ENCODE data around the gene MAP3K10. TPM values are rescaled to one million over a fixed set of nuclear protein-coding genes. Genes with fewer than 3 reads are reported as not detected.

MAP3K10 gene
- total RNA-seq, 2 experiments from 2014 or later = 20.8 to 21.7 TPM

- peak overlapping the region; percentile 59 for H3K27ac Mint-ChIP-seq
Observed at GRCh38 chr19:40234429-40235237, 43.4 kb downstream of the MAP3K10 start.

GRCh38 chr19:40235238-40236025 lies 44.2 kb downstream of the MAP3K10 start:
- peaks cover 65% of the 10 kb centered on the region for H3K36me3 Mint-ChIP-seq (ENCODE audit: low read depth)

More at GRCh38 chr19:40234429-40235237, 43.4 kb downstream of the MAP3K10 start:
- Mint-ChIP-seq H3K4me3 (no peak overlapping the region), H3K4me1 (ENCODE audit: low read depth) (peaks cover 3% of the 10 kb centered on the region), H3K9me3 (no peaks in the 10 kb centered on the region), H3K27me3 (no peaks in the 10 kb centered on the region), H3K36me3 (ENCODE audit: low read depth) (peaks cover 58% of the 10 kb centered on the region)
- DNase-seq = peak in 1 of 14 experiments; percentile 14
- no peak for ATAC-seq (ENCODE audit: poor library complexity)
- Histone ChIP-seq H3K4me3 (ENCODE audit: low read length) (no peak overlapping the region), H3K36me3 (ENCODE audit: insufficient read depth, low read length) (peaks cover 62% of the 10 kb centered on the region), H3K4me1 (ENCODE audit: insufficient read depth, low read length) (no peaks in the 10 kb centered on the region), H3K27ac (ENCODE audit: low read depth in 1 of 2, low read length in 2 of 2) (no peak overlapping the region), H3K9me3 (ENCODE audit: control insufficient read depth in 1 of 2, insufficient read depth in 1 of 2, low read length in 2 of 2) (no peaks in the 10 kb centered on the region), H3K27me3 (ENCODE audit: control insufficient read depth in 1 of 2, insufficient read depth in 2 of 2, low read length in 2 of 2) (no peaks in the 10 kb centered on the region)
- ChIA-PET POLR2A (no interaction called here), CTCF (no interaction called here)
- no peak for TF ChIP-seq CTCF (IDR thresholded peaks at IDR 0.05)
- intact Hi-C loops (cut with DNase I, micrococcal nuclease) = no loop called here

GRCh38 chr19:40236026-40236355 lies 44.8 kb downstream of the MAP3K10 start:
- ATAC-seq (ENCODE audit: poor library complexity) (no peak), DNase-seq (no peak)
- H3K27me3 ChIP-seq (ENCODE audit: control insufficient read depth in 1 of 2, insufficient read depth in 2 of 2, low read length in 2 of 2) = no peaks in the 10 kb centered on the region
- H3K4me3 ChIP-seq (ENCODE audit: low read length) = no peak overlapping the region
- H3K4me1 ChIP-seq (ENCODE audit: insufficient read depth, low read length) = no peaks in the 10 kb centered on the region
- H3K4me3 Mint-ChIP-seq = no peak overlapping the region
- no peaks in the 10 kb centered on the region for H3K4me1 Mint-ChIP-seq (ENCODE audit: low read depth)
- peaks cover 71% of the 10 kb centered on the region for H3K36me3 ChIP-seq (ENCODE audit: insufficient read depth, low read length)
- CTCF ChIA-PET = no interaction called here
- H3K9me3 ChIP-seq (ENCODE audit: control insufficient read depth in 1 of 2, insufficient read depth in 1 of 2, low read length in 2 of 2) = no peaks in the 10 kb centered on the region
- no peak overlapping the region for H3K27ac ChIP-seq (ENCODE audit: low read depth in 1 of 2, low read length in 2 of 2)
- peaks cover 69% of the 10 kb centered on the region for H3K36me3 Mint-ChIP-seq (ENCODE audit: low read depth)
- TF ChIP-seq CTCF (IDR thresholded peaks at IDR 0.05) = no peak
- intact Hi-C loops (cut with DNase I, micrococcal nuclease) = no loop called here
- H3K27ac Mint-ChIP-seq = no peak overlapping the region
- H3K27me3 Mint-ChIP-seq = no peaks in the 10 kb centered on the region
- no peaks in the 10 kb centered on the region for H3K9me3 Mint-ChIP-seq
- POLR2A ChIA-PET = no interaction called here

More at GRCh38 chr19:40235238-40236025, 44.2 kb downstream of the MAP3K10 start:
- ChIA-PET POLR2A (no interaction called here), CTCF (no interaction called here)
- TF ChIP-seq CTCF (IDR thresholded peaks at IDR 0.05) = no peak
- Mint-ChIP-seq H3K4me1 (ENCODE audit: low read depth) (no peaks in the 10 kb centered on the region), H3K27ac (no peak overlapping the region), H3K4me3 (no peak overlapping the region), H3K9me3 (no peaks in the 10 kb centered on the region), H3K27me3 (no peaks in the 10 kb centered on the region)
- ATAC-seq (ENCODE audit: poor library complexity) (no peak), DNase-seq (no peak)
- peaks cover 70% of the 10 kb centered on the region for H3K36me3 ChIP-seq (ENCODE audit: insufficient read depth, low read length)
- H3K4me3 ChIP-seq (ENCODE audit: low read length) = no peak overlapping the region
- no peak overlapping the region for H3K27ac ChIP-seq (ENCODE audit: low read depth in 1 of 2, low read length in 2 of 2)
- no peaks in the 10 kb centered on the region for H3K4me1 ChIP-seq (ENCODE audit: insufficient read depth, low read length)
- intact Hi-C loops (cut with DNase I, micrococcal nuclease) = no loop called here
- H3K27me3 ChIP-seq (ENCODE audit: control insufficient read depth in 1 of 2, insufficient read depth in 2 of 2, low read length in 2 of 2) = no peaks in the 10 kb centered on the region
- H3K9me3 ChIP-seq (ENCODE audit: control insufficient read depth in 1 of 2, insufficient read depth in 1 of 2, low read length in 2 of 2) = no peaks in the 10 kb centered on the region
